Measurements from ENCODE around the gene EYA3. TPM values are rescaled to one million over a fixed set of nuclear protein-coding genes. Genes with fewer than 3 reads are reported as not detected.
A peak's percentile ranks its signal among the peaks of the same experiment; 100 is the strongest.

EYA3 gene
- total and polyA plus RNA-seq, 10 of the 15 experiments (the other 5 are each of a cell fraction or from before 2014, with no cell fraction given), result 13.0 to 46.6 (median 23.4) TPM

DNA sequence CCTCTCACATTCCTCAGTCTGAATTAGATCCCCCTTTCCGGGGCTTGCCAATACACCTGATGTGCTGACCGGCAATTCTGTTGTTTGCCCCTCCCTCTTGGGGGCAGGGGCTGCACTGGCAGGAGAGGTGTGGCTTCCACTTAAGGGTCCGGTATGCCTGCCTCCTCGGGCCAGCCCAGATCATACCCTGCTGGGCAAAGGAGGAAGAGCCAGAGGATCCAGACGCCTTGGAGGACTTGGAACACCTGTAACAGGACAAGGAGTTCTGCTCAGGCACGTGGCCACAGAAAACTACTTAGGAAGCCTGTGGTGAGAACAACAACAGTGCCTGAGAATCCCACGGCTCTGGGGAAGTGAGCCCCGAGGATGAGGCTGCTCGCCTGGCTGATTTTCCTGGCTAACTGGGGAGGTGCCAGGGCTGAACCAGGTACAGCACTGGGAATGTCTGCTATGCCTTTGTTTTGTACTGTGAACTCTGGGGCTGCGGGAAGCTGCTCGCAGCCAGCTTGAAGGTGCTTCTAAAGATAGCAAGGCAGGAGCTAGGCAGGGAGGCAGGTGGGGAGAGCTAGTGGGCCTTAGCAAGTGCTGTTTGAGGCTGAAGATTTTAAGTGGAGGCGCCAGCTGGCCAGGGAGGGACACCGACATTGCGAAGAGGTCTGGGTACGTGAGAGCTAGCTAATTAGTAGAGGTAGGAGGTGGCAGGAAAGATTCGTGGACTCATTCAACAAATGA, 153.4 kb downstream of the EYA3 start, which contains the start of gene SMPDL3B:
SMPDL3B (plus strand) TSS at position 183 of the 732 bp plus-strand sequence; CDS start at position 367, 184 bp downstream.
- POLR2A ChIA-PET, result interaction anchor here (0.5 to 0.7 kb wide), 3 partner anchors 9 to 652 kb away, joined by 3 read pairs; no protein-coding TSS in a partner anchor
- ATAC-seq (peak; percentile 83), FAIRE-seq (no peak), DNase-seq (ENCODE audit: low read depth, low spot score) (no peak)
- intact Hi-C loops (cut with micrococcal nuclease; ENCODE audit: unreplicated experiment) (no loop called here), in situ Hi-C loops (cut with MboI) (loop anchor here (5.0 kb wide), 1 partner anchor 52 kb away; no protein-coding TSS in a partner anchor)
- no peak within 1 kb of the TSS for H3K9ac ChIP-seq (ENCODE audit: control insufficient read depth, insufficient read depth, low read length)
- H3K27ac ChIP-seq (ENCODE audit: control insufficient read depth, insufficient read depth), result no peak within 1 kb of the TSS
- TF ChIP-seq IKZF1 (conservative IDR thresholded peaks at IDR 0.05) (0 out of 2 replicates have a peak, but pooled peaks have one; percentile 39), BRCA1 (IDR thresholded peaks at IDR 0.05; ENCODE audit: low read depth, low read length) (no peak), LARP7 (IDR thresholded peaks at IDR 0.05) (0 out of 2 replicates have a peak, but pooled peaks have one; percentile 9)
- no peaks in the 10 kb centered on the region for H3K79me2 ChIP-seq (ENCODE audit: control insufficient read depth, insufficient read depth, low read length)
- CTCF ChIA-PET, result interaction anchor here (0.6 to 1.5 kb wide), 4 partner anchors 45 to 603 kb away, joined by 3 read pairs; no protein-coding TSS in a partner anchor
- SMC1A ChIA-PET (ENCODE audit: uncharacterized antibody, unreplicated experiment), result interaction anchor here (0.9 to 2.3 kb wide), 3 partner anchors 25 to 77 kb away, joined by 3 to 8 read pairs (median 3); no protein-coding TSS in a partner anchor
- no peaks in the 10 kb centered on the region for H4K20me1 ChIP-seq (ENCODE audit: control insufficient read depth, insufficient read depth)
- RAD21 ChIA-PET (ENCODE audit: unreplicated experiment), result interaction anchor here (0.6 to 1.6 kb wide), 4 partner anchors 39 to 77 kb away, joined by 3 to 6 read pairs (median 4); no protein-coding TSS in a partner anchor
- no TSS peak for BruUV-seq (replicated peaks)
- H2AFZ ChIP-seq (ENCODE audit: control insufficient read depth, low read depth, low read length), result peak within 1 kb of the TSS; percentile 44
- 14% methylated on average over 16 of the region's 16 CpGs for WGBS (ENCODE audit: insufficient coverage, insufficient replicate concordance, low lambda C conversion rate, missing lambda C conversion rate)
- no peaks in the 10 kb centered on the region for H3K36me3 ChIP-seq (ENCODE audit: control insufficient read depth in 2 of 2, insufficient read depth in 2 of 2, low read length in 1 of 2)
- H3K9me3 ChIP-seq (replicated peaks; ENCODE audit: control insufficient read depth, insufficient read depth, low read length), result no peaks in the 10 kb centered on the region
- peak within 1 kb of the TSS; percentile 68 for H3K4me2 ChIP-seq (ENCODE audit: control insufficient read depth, insufficient read depth)
- peaks cover 7% of the 10 kb centered on the region for H3K4me1 ChIP-seq (ENCODE audit: control insufficient read depth, insufficient read depth, low read length)
- peak within 1 kb of the TSS; percentile 44 for H3K4me3 ChIP-seq
- peaks cover 0 to 2% of the 10 kb centered on the region in 2 experiments; a peak in 2 of 4 replicates for H3K27me3 ChIP-seq (replicated peaks in 1 of 2; ENCODE audit: control insufficient read depth in 2 of 2, insufficient read depth in 2 of 2, low read length in 1 of 2)

DNA sequence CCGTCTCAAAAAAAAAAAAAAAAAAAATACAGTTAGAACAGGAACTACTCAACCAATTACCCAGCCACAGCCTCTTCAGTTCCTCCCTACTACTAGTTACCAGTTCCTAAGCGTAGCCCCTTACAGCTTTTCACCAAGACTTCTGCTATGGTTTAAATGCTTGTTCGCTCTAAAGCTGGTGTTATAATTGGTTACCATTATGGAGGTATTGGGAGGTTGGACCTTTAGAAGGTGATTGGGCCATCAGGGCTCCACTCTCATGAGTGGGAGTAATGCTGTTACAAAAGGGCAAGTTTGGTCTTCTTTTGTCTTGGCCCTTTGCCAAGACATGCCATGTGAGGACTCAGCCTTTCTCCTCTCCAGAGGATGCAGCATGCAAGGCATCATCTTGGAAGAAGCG, 156.7 kb downstream of the EYA3 start:
- no peak for DNase-seq (ENCODE audit: low read depth, low spot score)
- no peak for FAIRE-seq
- no peak overlapping the region for H3K4me3 ChIP-seq
- H3K27me3 ChIP-seq (replicated peaks in 1 of 2; ENCODE audit: control insufficient read depth in 2 of 2, insufficient read depth in 2 of 2, low read length in 1 of 2), result peaks cover 0 to 2% of the 10 kb centered on the region in 2 experiments; a peak in 2 of 4 replicates
- no peak overlapping the region for H3K9ac ChIP-seq (ENCODE audit: control insufficient read depth, insufficient read depth, low read length)
- in situ Hi-C loops (cut with MboI) (no loop called here), intact Hi-C loops (cut with micrococcal nuclease; ENCODE audit: unreplicated experiment) (no loop called here)
- WGBS (ENCODE audit: insufficient coverage, insufficient replicate concordance, low lambda C conversion rate, missing lambda C conversion rate), result 65% methylated on average over 3 of the region's 4 CpGs
- no peaks in the 10 kb centered on the region for H3K79me2 ChIP-seq (ENCODE audit: control insufficient read depth, insufficient read depth, low read length)
- H3K9me3 ChIP-seq (replicated peaks; ENCODE audit: control insufficient read depth, insufficient read depth, low read length), result no peaks in the 10 kb centered on the region
- no peaks in the 10 kb centered on the region for H4K20me1 ChIP-seq (ENCODE audit: control insufficient read depth, insufficient read depth)
- TF ChIP-seq BCL11A (IDR thresholded peaks at IDR 0.05; ENCODE audit: low read depth, low read length) (no peak), SPI1 (IDR thresholded peaks at IDR 0.05; ENCODE audit: borderline replicate concordance, insufficient read depth, low read depth, low read length) (peak; percentile 69; the same call in 1 of the 2 replicates)
- H2AFZ ChIP-seq (ENCODE audit: control insufficient read depth, low read depth, low read length), result no peak overlapping the region
- BruUV-seq (replicated peaks), result no TSS peak
- ChIA-PET CTCF (interaction anchor here (1.0 to 4.8 kb wide), 4 partner anchors 8 to 74 kb away, joined by 3 to 40 read pairs (median 4); no protein-coding TSS in a partner anchor), POLR2A (interaction anchor here (0.6 to 1.0 kb wide), 2 partner anchors 57 to 157 kb away, joined by 3 to 4 read pairs; no protein-coding TSS in a partner anchor), SMC1A (ENCODE audit: uncharacterized antibody, unreplicated experiment) (interaction anchor here (0.7 to 1.2 kb wide), 2 partner anchors 40 to 45 kb away, joined by 3 to 4 read pairs; no protein-coding TSS in a partner anchor), RAD21 (ENCODE audit: unreplicated experiment) (interaction anchor here (1.5 kb wide), 1 partner anchor 41 kb away, joined by 3 read pairs; no protein-coding TSS in a partner anchor)
- H3K4me1 ChIP-seq (ENCODE audit: control insufficient read depth, insufficient read depth, low read length), result peaks cover 7% of the 10 kb centered on the region
- H3K27ac ChIP-seq (ENCODE audit: control insufficient read depth, insufficient read depth), result no peak overlapping the region
- H3K4me2 ChIP-seq (ENCODE audit: control insufficient read depth, insufficient read depth), result 0 out of 2 replicates have a peak overlapping the region, but pooled peaks have one; percentile 49
- no peaks in the 10 kb centered on the region for H3K36me3 ChIP-seq (ENCODE audit: control insufficient read depth in 2 of 2, insufficient read depth in 2 of 2, low read length in 1 of 2)
- peak; percentile 49 for ATAC-seq
